ENCODE measurements around the gene JTB.
"Not testable (repeated sequence)": the region's sequence is repeated elsewhere in the genome, so short reads cannot be mapped to it uniquely, and the experiment has no call there.

JTB gene

GRCh38 chr1:153977250-153978240, at the start of gene JTB:
Gene JTB (minus strand): TSS chr1:153977674. CDS start chr1:153977252, 422 bp downstream.
- DNase-seq (ENCODE audit: low spot score), result peak; percentile 87

- DNase-seq (ENCODE audit: low spot score), result no peak
Observed at GRCh38 chr1:154019940-154020339, 42.5 kb upstream of the JTB start.

- DNase-seq (ENCODE audit: low spot score), result no peak
Observed at GRCh38 chr1:154019269-154019668, 41.8 kb upstream of the JTB start.

GRCh38 chr1:154014154-154014907, 36.9 kb upstream of the JTB start:
- peak; percentile 40 for DNase-seq (ENCODE audit: low spot score)

GRCh38 chr1:154012543-154012942, 35.1 kb upstream of the JTB start:
- DNase-seq (ENCODE audit: low spot score), result not testable (repeated sequence)

GRCh38 chr1:154012129-154012528, 34.7 kb upstream of the JTB start:
- no peak for DNase-seq (ENCODE audit: low spot score)

- DNase-seq (ENCODE audit: low spot score), result no peak
Observed at GRCh38 chr1:154006136-154006535, 28.7 kb upstream of the JTB start.

- no peak for DNase-seq (ENCODE audit: low spot score)
Observed at GRCh38 chr1:154000420-154000819, 22.9 kb upstream of the JTB start.

GRCh38 chr1:153996882-153997281, 19.4 kb upstream of the JTB start:
- not testable (repeated sequence) for DNase-seq (ENCODE audit: low spot score)

- DNase-seq (ENCODE audit: low spot score), result no peak
Observed at GRCh38 chr1:153995640-153996039, 18.2 kb upstream of the JTB start.

- no peak for DNase-seq (ENCODE audit: low spot score)
Observed at GRCh38 chr1:153995202-153995601, 17.7 kb upstream of the JTB start.

- DNase-seq (ENCODE audit: low spot score), result no peak
Observed at GRCh38 chr1:153991806-153992205, 14.3 kb upstream of the JTB start.

GRCh38 chr1:153991151-153991630, 13.7 kb upstream of the JTB start:
- DNase-seq (ENCODE audit: low spot score), result no peak

GRCh38 chr1:153990468-153991150, 13.1 kb upstream of the JTB start, which contains the start of gene RPS27:
Gene RPS27 (plus strand): TSS chr1:153990762. CDS start chr1:153990797, 35 bp downstream.
- peak; percentile 97 for DNase-seq (ENCODE audit: low spot score)

- no peak for DNase-seq (ENCODE audit: low spot score)
Observed at GRCh38 chr1:153987621-153988020, 10.1 kb upstream of the JTB start.

- DNase-seq (ENCODE audit: low spot score), result peak; percentile 95
Observed at GRCh38 chr1:153985941-153986761, 8.7 kb upstream of the JTB start, which contains the start of gene RAB13. Gene RAB13 (minus strand): TSS chr1:153986339. CDS start chr1:153986236, 103 bp downstream.

GRCh38 chr1:153985341-153985912, 8.0 kb upstream of the JTB start:
- peak; percentile 67 for DNase-seq (ENCODE audit: low spot score)

GRCh38 chr1:153984123-153984894, 6.8 kb upstream of the JTB start:
- DNase-seq (ENCODE audit: low spot score), result no peak

GRCh38 chr1:153981735-153982134, 4.3 kb upstream of the JTB start:
- DNase-seq (ENCODE audit: low spot score), result not testable (repeated sequence)

- DNase-seq (ENCODE audit: low spot score), result not testable (repeated sequence)
Observed at GRCh38 chr1:153979091-153979490, 1.6 kb upstream of the JTB start.

All from AG08395 (cell line).